ENCODE results near the gene BCAS1. TPM values are rescaled to one million over a fixed set of nuclear protein-coding genes. Genes with fewer than 3 reads are reported as not detected.
A peak's percentile ranks its signal among the peaks of the same experiment; 100 is the strongest.

The BCAS1 gene
- total RNA-seq, 2 donors from 2014 or later: 2.1 TPM; not detected in 1

- no peak overlapping the region for H3K4me3 ChIP-seq
- H3K27me3 ChIP-seq: no peaks in the 10 kb centered on the region
- DNase-seq (peak in 3 of 4 donors; percentile 24 to 55 (median 49)), ATAC-seq (peak; percentile 36)
- intact Hi-C loops (cut with DNase I): no loop called here
- no peaks in the 10 kb centered on the region for H3K9me3 ChIP-seq
- H3K36me3 ChIP-seq (replicated peaks in 1 of 2; ENCODE audit: insufficient read depth in 1 of 2, low read depth in 2 of 2): no peaks in the 10 kb centered on the region
- peak overlapping the region; percentile 30 to 80 (median 60) for H3K27ac ChIP-seq
- H3K4me1 ChIP-seq: peaks cover 35% of the 10 kb centered on the region
- TF ChIP-seq CTCF (IDR thresholded peaks at IDR 0.05): no peak
- TF ChIP-seq POLR2A (IDR thresholded peaks at IDR 0.05): no peak
- WGBS, 2 donors: 31 to 32% methylated on average over 8 of the region's 8 CpGs
Observed at GRCh38 chr20:53899351-53900167, 170.8 kb downstream of the BCAS1 start.

- TF ChIP-seq POLR2A (IDR thresholded peaks at IDR 0.05) (no peak), CTCF (IDR thresholded peaks at IDR 0.05) (no peak)
- Histone ChIP-seq H3K9me3 (no peaks in the 10 kb centered on the region), H3K4me1 (peaks cover 35% of the 10 kb centered on the region), H3K36me3 (replicated peaks in 1 of 2; ENCODE audit: insufficient read depth in 1 of 2, low read depth in 2 of 2) (no peaks in the 10 kb centered on the region), H3K27me3 (no peaks in the 10 kb centered on the region), H3K4me3 (no peak overlapping the region), H3K27ac (peak overlapping the region in 2 of 4 donors; percentile 35 to 74)
- no peak for ATAC-seq
- DNase-seq: no peak
- intact Hi-C loops (cut with DNase I): no loop called here
- WGBS, 2 donors: 91 to 96% methylated on average over 8 of the region's 8 CpGs
Observed at GRCh38 chr20:53898556-53898931, 171.8 kb downstream of the BCAS1 start.

GRCh38 chr20:53897884-53898555, 172.4 kb downstream of the BCAS1 start:
- no peaks in the 10 kb centered on the region for H3K36me3 ChIP-seq (replicated peaks in 1 of 2; ENCODE audit: insufficient read depth in 1 of 2, low read depth in 2 of 2)
- no peak for TF ChIP-seq CTCF (IDR thresholded peaks at IDR 0.05)
- TF ChIP-seq POLR2A (IDR thresholded peaks at IDR 0.05): no peak
- DNase-seq (peak in 3 of 4 donors; percentile 31 to 51 (median 49)), ATAC-seq (peak; percentile 57)
- no peak overlapping the region for H3K4me3 ChIP-seq
- peaks cover 35% of the 10 kb centered on the region for H3K4me1 ChIP-seq
- WGBS, 2 donors: 26 to 37% methylated on average over 9 of the region's 9 CpGs
- H3K27ac ChIP-seq: peak overlapping the region in 2 of 4 donors; percentile 35 to 74
- no peaks in the 10 kb centered on the region for H3K9me3 ChIP-seq
- H3K27me3 ChIP-seq: no peaks in the 10 kb centered on the region
- intact Hi-C loops (cut with DNase I): no loop called here

- H3K4me3 ChIP-seq: no peak overlapping the region
- no peaks in the 10 kb centered on the region for H3K27me3 ChIP-seq
- peaks cover 28% of the 10 kb centered on the region for H3K4me1 ChIP-seq
- H3K9me3 ChIP-seq: no peaks in the 10 kb centered on the region
- ATAC-seq: no peak
- 76 to 81% methylated on average over 4 of the region's 4 CpGs for WGBS, 2 donors
- DNase-seq: no peak
- no peak overlapping the region for H3K27ac ChIP-seq
- TF ChIP-seq CTCF (IDR thresholded peaks at IDR 0.05) (no peak), POLR2A (IDR thresholded peaks at IDR 0.05) (no peak)
- intact Hi-C loops (cut with DNase I): no loop called here
- H3K36me3 ChIP-seq (replicated peaks in 1 of 2; ENCODE audit: insufficient read depth in 1 of 2, low read depth in 2 of 2): no peaks in the 10 kb centered on the region
Observed at GRCh38 chr20:53896647-53897046, 173.7 kb downstream of the BCAS1 start.

Data from body of pancreas (tissue), 4 donors.